ENCODE measurements around the gene FAM168A. TPM values are rescaled to one million over a fixed set of nuclear protein-coding genes. Genes with fewer than 3 reads are reported as not detected.
A peak's percentile ranks its signal among the peaks of the same experiment; 100 is the strongest.

Gene FAM168A
- total RNA-seq, 2 donors from 2014 or later: 34.0 to 36.0 TPM

DNA sequence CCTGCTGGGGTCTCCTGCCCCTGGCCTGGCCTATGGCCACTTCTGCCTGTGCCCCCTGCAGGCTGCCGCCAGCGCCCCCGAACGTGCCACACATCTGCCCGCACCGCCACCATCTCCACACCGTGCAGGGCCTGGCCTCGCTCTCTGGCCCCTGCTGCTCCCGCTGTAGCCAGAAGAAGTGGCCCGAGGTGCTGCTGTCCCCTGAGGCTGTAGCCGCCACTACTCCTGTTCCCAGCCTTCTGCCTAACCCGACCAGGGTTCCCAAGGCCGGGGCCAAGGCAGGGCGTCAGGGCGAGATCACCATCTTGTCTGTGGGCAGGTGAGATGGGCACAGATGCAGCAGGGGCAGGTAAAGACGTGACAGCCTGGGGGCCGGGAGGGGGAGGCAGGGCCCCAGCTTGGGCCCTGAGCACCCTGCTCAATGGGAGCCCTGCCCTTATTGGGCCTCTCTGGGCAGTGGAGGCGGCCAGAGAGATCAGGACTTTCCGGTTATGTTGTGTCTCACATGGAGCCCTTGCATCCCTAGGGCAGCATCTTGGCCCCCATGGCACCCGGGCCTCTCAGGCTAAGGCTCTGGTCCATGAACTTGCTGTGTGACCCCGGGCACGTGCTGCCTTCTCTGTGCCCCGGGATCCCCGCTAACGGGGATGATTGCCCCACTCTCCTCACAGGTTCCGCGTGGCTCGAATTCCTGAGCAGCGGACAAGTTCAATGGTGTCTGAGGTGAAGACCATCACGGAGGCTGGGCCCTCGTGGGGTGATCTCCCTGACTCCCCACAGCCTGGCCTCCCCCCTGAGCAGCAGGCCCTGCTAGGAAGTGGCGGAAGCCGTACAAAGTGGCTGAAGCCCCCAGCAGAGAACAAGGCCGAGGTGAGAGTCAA lies 203.3 kb downstream of the FAM168A start:
- Histone ChIP-seq H3K4me1 (ENCODE audit: control insufficient read depth in 1 of 2, low read depth in 2 of 2) (peaks cover 3 to 15% of the 10 kb centered on the region in 2 donors), H3K27ac (no peak overlapping the region), H3K9me3 (no peaks in the 10 kb centered on the region), H3K27me3 (replicated peaks; ENCODE audit: insufficient read depth) (no peaks in the 10 kb centered on the region), H3K36me3 (no peaks in the 10 kb centered on the region), H3K4me3 (no peak overlapping the region)
- no peak for ATAC-seq (ENCODE audit: insufficient number of reproducible peaks, low FRiP score, low read depth)
- no peak for DNase-seq (ENCODE audit: low spot score)
- TF ChIP-seq, protein P1, sequence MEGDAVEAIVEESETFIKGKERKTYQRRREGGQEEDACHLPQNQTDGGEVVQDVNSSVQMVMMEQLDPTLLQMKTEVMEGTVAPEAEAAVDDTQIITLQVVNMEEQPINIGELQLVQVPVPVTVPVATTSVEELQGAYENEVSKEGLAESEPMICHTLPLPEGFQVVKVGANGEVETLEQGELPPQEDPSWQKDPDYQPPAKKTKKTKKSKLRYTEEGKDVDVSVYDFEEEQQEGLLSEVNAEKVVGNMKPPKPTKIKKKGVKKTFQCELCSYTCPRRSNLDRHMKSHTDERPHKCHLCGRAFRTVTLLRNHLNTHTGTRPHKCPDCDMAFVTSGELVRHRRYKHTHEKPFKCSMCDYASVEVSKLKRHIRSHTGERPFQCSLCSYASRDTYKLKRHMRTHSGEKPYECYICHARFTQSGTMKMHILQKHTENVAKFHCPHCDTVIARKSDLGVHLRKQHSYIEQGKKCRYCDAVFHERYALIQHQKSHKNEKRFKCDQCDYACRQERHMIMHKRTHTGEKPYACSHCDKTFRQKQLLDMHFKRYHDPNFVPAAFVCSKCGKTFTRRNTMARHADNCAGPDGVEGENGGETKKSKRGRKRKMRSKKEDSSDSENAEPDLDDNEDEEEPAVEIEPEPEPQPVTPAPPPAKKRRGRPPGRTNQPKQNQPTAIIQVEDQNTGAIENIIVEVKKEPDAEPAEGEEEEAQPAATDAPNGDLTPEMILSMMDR (IDR thresholded peaks at IDR 0.05): no peak

DNA sequence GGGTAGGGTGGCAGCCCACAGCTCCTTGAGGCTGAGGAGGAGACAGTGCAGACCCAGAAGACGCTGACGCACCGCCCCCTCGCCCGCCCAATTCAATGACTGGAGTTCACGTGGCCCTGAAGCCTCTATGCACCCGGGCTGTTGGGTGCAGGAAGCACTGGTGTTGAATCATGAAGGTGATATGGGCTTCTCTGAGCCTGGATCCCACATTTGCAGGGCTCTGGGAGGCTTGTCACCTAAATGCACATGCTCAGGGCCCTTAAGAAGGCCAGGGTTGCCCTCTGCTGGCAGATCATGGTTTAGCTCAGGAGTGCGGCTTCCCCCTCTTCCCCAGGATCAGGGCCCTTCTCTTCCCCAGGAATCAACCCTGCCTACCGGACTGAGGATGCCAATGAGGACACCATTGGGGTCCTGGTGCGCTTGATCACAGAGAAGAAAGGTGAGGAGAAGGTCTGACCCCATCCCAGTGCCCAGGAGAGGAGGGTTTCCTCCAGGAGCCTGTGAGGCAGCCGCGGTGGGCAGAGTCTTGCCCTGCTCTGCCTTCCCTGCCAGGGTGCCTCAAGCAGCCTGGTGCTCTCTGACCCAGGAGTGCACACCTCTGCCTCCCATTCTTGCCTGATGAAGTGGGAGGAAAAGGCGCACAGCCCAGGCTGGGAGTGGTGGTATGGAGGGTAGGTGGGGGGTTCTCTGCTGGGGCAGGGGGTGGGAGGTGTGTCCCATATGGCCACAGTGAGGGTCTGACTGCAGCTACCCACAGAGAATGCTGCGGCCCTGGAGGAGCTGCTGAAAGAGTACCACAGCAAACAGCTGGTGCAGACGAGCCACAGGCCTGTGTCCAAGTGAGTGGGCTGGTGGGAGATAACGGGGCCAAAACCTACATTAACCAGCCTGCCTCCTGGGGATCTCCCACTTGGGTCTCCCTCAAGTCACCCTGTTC lies 204.2 kb downstream of the FAM168A start:
- H3K9me3 ChIP-seq: no peaks in the 10 kb centered on the region
- DNase-seq (ENCODE audit: low spot score): no peak
- H3K27ac ChIP-seq: no peak overlapping the region
- no peak overlapping the region for H3K4me3 ChIP-seq
- no peak for ATAC-seq (ENCODE audit: insufficient number of reproducible peaks, low FRiP score, low read depth)
- no peaks in the 10 kb centered on the region for H3K36me3 ChIP-seq
- H3K27me3 ChIP-seq (replicated peaks; ENCODE audit: insufficient read depth): no peaks in the 10 kb centered on the region
- H3K4me1 ChIP-seq (ENCODE audit: control insufficient read depth in 1 of 2, low read depth in 2 of 2): peaks cover 3 to 9% of the 10 kb centered on the region in 2 donors
- TF ChIP-seq, protein P1 (IDR thresholded peaks at IDR 0.05): peak; percentile 73

DNA sequence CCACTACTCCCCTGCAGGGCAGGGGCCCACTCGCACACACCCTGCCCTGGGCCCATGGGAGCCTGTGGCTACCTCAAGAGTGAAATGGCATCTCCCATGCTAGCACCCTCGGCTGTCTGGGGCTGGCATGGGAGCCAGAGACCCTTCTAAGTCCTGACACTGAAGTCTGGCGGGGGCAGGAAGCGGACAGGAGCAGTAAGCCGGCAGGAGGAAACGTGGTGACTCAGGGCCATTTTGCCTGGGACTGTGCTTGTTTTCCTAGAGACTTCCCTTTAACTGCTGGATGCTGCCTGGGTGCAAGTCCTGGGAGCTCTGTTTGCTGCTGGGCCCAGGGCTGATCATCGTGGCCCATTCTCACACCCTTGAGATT lies 204.9 kb downstream of the FAM168A start:
- ATAC-seq (ENCODE audit: insufficient number of reproducible peaks, low FRiP score, low read depth) (no peak), DNase-seq (ENCODE audit: low spot score) (no peak)
- no peaks in the 10 kb centered on the region for H3K27me3 ChIP-seq (replicated peaks; ENCODE audit: insufficient read depth)
- H3K9me3 ChIP-seq: no peaks in the 10 kb centered on the region
- peaks cover 3 to 8% of the 10 kb centered on the region in 2 donors for H3K4me1 ChIP-seq (ENCODE audit: control insufficient read depth in 1 of 2, low read depth in 2 of 2)
- no peak overlapping the region for H3K27ac ChIP-seq
- TF ChIP-seq, protein P1 (IDR thresholded peaks at IDR 0.05): no peak
- H3K4me3 ChIP-seq: no peak overlapping the region
- no peaks in the 10 kb centered on the region for H3K36me3 ChIP-seq

DNA sequence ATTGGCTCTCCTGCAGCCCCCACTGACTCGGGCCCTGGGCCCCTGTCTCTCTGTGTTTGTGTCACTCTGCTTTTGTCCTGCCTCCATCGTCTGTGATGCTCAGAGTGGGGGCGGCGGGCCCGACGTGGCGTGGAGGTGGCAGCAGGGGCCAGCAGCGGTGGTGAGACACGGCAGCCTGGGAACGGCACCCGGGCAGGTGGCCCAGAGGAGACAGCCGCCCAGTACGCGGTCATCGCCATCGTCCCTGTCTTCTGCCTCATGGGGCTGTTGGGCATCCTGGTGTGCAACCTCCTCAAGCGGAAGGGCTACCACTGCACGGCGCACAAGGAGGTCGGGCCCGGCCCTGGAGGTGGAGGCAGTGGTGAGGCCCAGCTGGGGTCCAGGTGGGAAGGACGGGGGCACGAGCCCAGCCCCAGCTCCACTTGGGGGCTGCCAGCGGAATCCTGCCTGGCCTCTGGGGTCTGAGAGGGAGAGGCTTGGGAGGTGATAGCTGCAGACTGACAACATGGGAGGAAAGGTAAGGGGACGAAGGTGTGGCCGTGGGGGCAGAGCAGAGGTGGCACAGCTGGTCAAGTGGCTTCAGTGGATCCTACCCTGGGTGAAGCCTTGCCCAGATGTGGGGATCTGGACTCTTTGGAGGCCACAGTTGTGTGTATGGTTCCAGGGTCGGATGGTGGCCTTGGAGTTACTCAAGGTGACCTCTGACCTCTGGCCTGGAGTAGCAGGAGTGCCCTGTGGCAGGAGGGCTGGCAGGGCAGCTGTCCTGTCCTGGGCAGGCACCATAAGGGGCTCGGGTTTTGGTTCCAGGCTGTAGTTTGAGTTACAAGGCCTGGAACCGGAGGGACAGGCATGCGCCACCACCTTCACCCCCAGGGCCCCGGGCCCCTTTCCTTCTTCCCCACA lies 205.6 kb downstream of the FAM168A start:
- TF ChIP-seq, protein P1 (IDR thresholded peaks at IDR 0.05): no peak
- no peak for DNase-seq (ENCODE audit: low spot score)
- ATAC-seq (ENCODE audit: insufficient number of reproducible peaks, low FRiP score, low read depth): no peak
- no peaks in the 10 kb centered on the region for H3K36me3 ChIP-seq
- H3K4me1 ChIP-seq (ENCODE audit: control insufficient read depth in 1 of 2, low read depth in 2 of 2): peaks cover 3 to 8% of the 10 kb centered on the region in 2 donors
- H3K9me3 ChIP-seq: no peaks in the 10 kb centered on the region
- H3K27me3 ChIP-seq (replicated peaks; ENCODE audit: insufficient read depth): no peaks in the 10 kb centered on the region
- no peak overlapping the region for H3K4me3 ChIP-seq
- H3K27ac ChIP-seq: no peak overlapping the region
